CD8-positive, alpha-beta memory T cell (primary cell): ENCODE measurements around the gene TP63. TPM values are rescaled to one million over a fixed set of nuclear protein-coding genes. Genes with fewer than 3 reads are reported as not detected.

Experiments used
- CTCF ChIA-PET: fragments of 350-600 bp; sonication (Branson Sonifier 250); formaldehyde crosslinking; loops from one replicate; lab custom pipeline; 2021; ENCODE audit warnings: antibody characterized with exemption; lab: Charles Lee
- POLR2A ChIA-PET: fragments of 350-600 bp; sonication (Branson Sonifier 250); formaldehyde crosslinking; loops from one replicate; lab custom pipeline; 2021; ENCODE audit warnings: antibody characterized with exemption; lab: Charles Lee
- DNase-seq, 5 donors: peaks; one replicate each; pipeline versions ENCODE4 v3.0.0 to v3.0.0-alpha.2; 2020 to 2022; ENCODE audit warnings: mixed read lengths in 1 of 5
- H3K27ac ChIP-seq: one replicate; pipeline ENCODE4 v1.7.0; 2013; ENCODE audit warnings: low read depth, mild to moderate bottlenecking, low read length, moderate library complexity
- H3K27me3 ChIP-seq: 2 replicates; pipeline ENCODE4 v1.7.0; 2013; ENCODE audit warnings: low read length, mild to moderate bottlenecking; ENCODE audit not compliant: insufficient read depth, poor library complexity, severe bottlenecking
- H3K36me3 ChIP-seq: 2 replicates; pipeline ENCODE4 v1.7.0; 2013; ENCODE audit warnings: mild to moderate bottlenecking, low read length, moderate library complexity; ENCODE audit not compliant: insufficient read depth
- H3K4me1 ChIP-seq: 2 replicates; pipeline ENCODE4 v1.7.0; 2013; ENCODE audit warnings: mild to moderate bottlenecking, low read length, moderate library complexity; ENCODE audit not compliant: insufficient read depth
- H3K4me3 ChIP-seq: 2 replicates; pipeline ENCODE4 v1.7.0; 2013; ENCODE audit warnings: mild to moderate bottlenecking, low read length
- H3K9me3 ChIP-seq: 2 replicates; pipeline ENCODE4 v1.7.0; 2013; ENCODE audit warnings: mild to moderate bottlenecking, low read length
- H3K27ac Mint-ChIP-seq, 8 donors: one replicate each; pipeline ENCODE4 v1.8.0; 2020 to 2021; ENCODE audit warnings: mixed read lengths in 8 of 8, mild to moderate bottlenecking in 6 of 8, inconsistent platforms in 3 of 8, moderate library complexity in 3 of 8
- H3K27me3 Mint-ChIP-seq, 2 donors: one replicate each; pipeline ENCODE4 v1.8.0; 2020 to 2021; ENCODE audit warnings: mixed read lengths in 2 of 2, mild to moderate bottlenecking in 1 of 2, moderate library complexity in 1 of 2
- H3K36me3 Mint-ChIP-seq, 3 donors: one replicate each; pipeline ENCODE4 v1.8.0; 2020 to 2021; ENCODE audit warnings: mixed read lengths in 3 of 3, inconsistent platforms in 1 of 3, mild to moderate bottlenecking in 1 of 3
- H3K4me1 Mint-ChIP-seq, 3 donors: one replicate each; pipeline ENCODE4 v1.8.0; 2020 to 2021; ENCODE audit warnings: mixed read lengths in 3 of 3, inconsistent platforms in 1 of 3, mild to moderate bottlenecking in 1 of 3
- H3K4me3 Mint-ChIP-seq, 7 donors: one replicate each; pipeline ENCODE4 v1.8.0; 2020 to 2021; ENCODE audit warnings: mixed read lengths in 7 of 7, mild to moderate bottlenecking in 6 of 7, moderate library complexity in 4 of 7, inconsistent platforms in 2 of 7
- H3K9me3 Mint-ChIP-seq, 5 donors: one replicate each; pipeline ENCODE4 v1.8.0; 2020 to 2022; ENCODE audit warnings: mixed read lengths in 5 of 5, mild to moderate bottlenecking in 3 of 5, moderate library complexity in 2 of 5, inconsistent platforms in 1 of 5
- polyA plus RNA-seq: library from polyadenylated mRNA; unstranded; fragments of 300-500 nt; fragmentation: Illumina TruSeq; gene quantifications from one replicate; pipeline ENCODE4 v1.2.3, GENCODE V29; 2021
- total RNA-seq, 2 experiments: library from RNA; stranded (reverse); gene quantifications; one replicate each; pipeline ENCODE4 v1.2.3, GENCODE V29; 2021

The TP63 gene
- total and polyA plus RNA-seq, 3 experiments from 2014 or later, result 0.13 to 0.82 (median 0.31) TPM

GRCh38 chr3:189853906-189854305 lies 222.7 kb downstream of the TP63 start:
- DNase-seq, result no peak
- no peak overlapping the region for H3K4me3 ChIP-seq
- H3K27ac ChIP-seq, result no peak overlapping the region
- no peaks in the 10 kb centered on the region for H3K36me3 Mint-ChIP-seq
- H3K27ac Mint-ChIP-seq, result no peak overlapping the region
- no peaks in the 10 kb centered on the region for H3K4me1 Mint-ChIP-seq
- no peaks in the 10 kb centered on the region for H3K27me3 ChIP-seq
- ChIA-PET POLR2A (interaction anchor here (0.5 kb wide), 1 partner anchor 54 kb away, joined by 3 read pairs; no protein-coding TSS in a partner anchor), CTCF (no interaction called here)
- H3K9me3 Mint-ChIP-seq, result no peaks in the 10 kb centered on the region
- H3K36me3 ChIP-seq, result no peaks in the 10 kb centered on the region
- H3K9me3 ChIP-seq, result no peaks in the 10 kb centered on the region
- no peaks in the 10 kb centered on the region for H3K4me1 ChIP-seq
- H3K27me3 Mint-ChIP-seq, result peaks cover 0 to 3% of the 10 kb centered on the region in 2 donors
- H3K4me3 Mint-ChIP-seq, result no peak overlapping the region

GRCh38 chr3:189860296-189860695 lies 229.1 kb downstream of the TP63 start:
- Mint-ChIP-seq H3K4me3 (no peak overlapping the region), H3K36me3 (no peaks in the 10 kb centered on the region), H3K27me3 (peaks cover 0 to 3% of the 10 kb centered on the region in 2 donors), H3K9me3 (no peaks in the 10 kb centered on the region), H3K27ac (no peak overlapping the region), H3K4me1 (no peaks in the 10 kb centered on the region)
- DNase-seq, result no peak
- Histone ChIP-seq H3K27me3 (no peaks in the 10 kb centered on the region), H3K4me3 (no peak overlapping the region), H3K9me3 (no peaks in the 10 kb centered on the region), H3K36me3 (no peaks in the 10 kb centered on the region), H3K27ac (no peak overlapping the region), H3K4me1 (no peaks in the 10 kb centered on the region)
- CTCF ChIA-PET, result no interaction called here
- POLR2A ChIA-PET, result no interaction called here

GRCh38 chr3:189862385-189862998 lies 231.3 kb downstream of the TP63 start:
- no peak overlapping the region for H3K4me3 ChIP-seq

GRCh38 chr3:189863031-189863430 lies 231.8 kb downstream of the TP63 start:
- no peaks in the 10 kb centered on the region for H3K36me3 ChIP-seq
- no peak overlapping the region for H3K27ac Mint-ChIP-seq
- H3K4me1 ChIP-seq, result no peaks in the 10 kb centered on the region
- H3K9me3 Mint-ChIP-seq, result no peaks in the 10 kb centered on the region
- ChIA-PET CTCF (no interaction called here), POLR2A (no interaction called here)
- no peaks in the 10 kb centered on the region for H3K36me3 Mint-ChIP-seq
- no peak overlapping the region for H3K27ac ChIP-seq
- H3K9me3 ChIP-seq, result no peaks in the 10 kb centered on the region
- no peak overlapping the region for H3K4me3 Mint-ChIP-seq
- no peak for DNase-seq
- H3K4me1 Mint-ChIP-seq, result no peaks in the 10 kb centered on the region
- no peak overlapping the region for H3K4me3 ChIP-seq
- H3K27me3 ChIP-seq, result no peaks in the 10 kb centered on the region
- no peaks in the 10 kb centered on the region for H3K27me3 Mint-ChIP-seq

More at GRCh38 chr3:189862385-189862998, 231.3 kb downstream of the TP63 start:
- Mint-ChIP-seq H3K4me1 (no peaks in the 10 kb centered on the region), H3K36me3 (no peaks in the 10 kb centered on the region), H3K9me3 (no peaks in the 10 kb centered on the region), H3K27me3 (no peaks in the 10 kb centered on the region), H3K27ac (no peak overlapping the region), H3K4me3 (no peak overlapping the region)
- ChIA-PET POLR2A (no interaction called here), CTCF (no interaction called here)
- Histone ChIP-seq H3K9me3 (no peaks in the 10 kb centered on the region), H3K27ac (no peak overlapping the region), H3K36me3 (no peaks in the 10 kb centered on the region), H3K4me1 (no peaks in the 10 kb centered on the region), H3K27me3 (no peaks in the 10 kb centered on the region)
- no peak for DNase-seq

GRCh38 chr3:189868061-189868460 lies 236.9 kb downstream of the TP63 start:
- H3K4me1 Mint-ChIP-seq, result no peaks in the 10 kb centered on the region
- no peaks in the 10 kb centered on the region for H3K9me3 Mint-ChIP-seq
- ChIA-PET CTCF (no interaction called here), POLR2A (no interaction called here)
- Histone ChIP-seq H3K27me3 (no peaks in the 10 kb centered on the region), H3K27ac (no peak overlapping the region), H3K4me1 (no peaks in the 10 kb centered on the region), H3K36me3 (no peaks in the 10 kb centered on the region), H3K9me3 (no peaks in the 10 kb centered on the region), H3K4me3 (no peak overlapping the region)
- no peak overlapping the region for H3K4me3 Mint-ChIP-seq
- H3K27me3 Mint-ChIP-seq, result no peaks in the 10 kb centered on the region
- no peak for DNase-seq
- no peak overlapping the region for H3K27ac Mint-ChIP-seq
- peaks cover 0 to 2% (median 0%) of the 10 kb centered on the region in 3 donors for H3K36me3 Mint-ChIP-seq

GRCh38 chr3:189869165-189869564 lies 238.0 kb downstream of the TP63 start:
- Mint-ChIP-seq H3K36me3 (peaks cover 0 to 2% (median 0%) of the 10 kb centered on the region in 3 donors), H3K4me3 (no peak overlapping the region), H3K9me3 (no peaks in the 10 kb centered on the region), H3K27ac (no peak overlapping the region), H3K4me1 (no peaks in the 10 kb centered on the region), H3K27me3 (no peaks in the 10 kb centered on the region)
- H3K4me1 ChIP-seq, result no peaks in the 10 kb centered on the region
- ChIA-PET CTCF (no interaction called here), POLR2A (no interaction called here)
- no peak overlapping the region for H3K4me3 ChIP-seq
- H3K36me3 ChIP-seq, result no peaks in the 10 kb centered on the region
- no peak overlapping the region for H3K27ac ChIP-seq
- no peak for DNase-seq
- no peaks in the 10 kb centered on the region for H3K27me3 ChIP-seq
- H3K9me3 ChIP-seq, result no peaks in the 10 kb centered on the region

- ChIA-PET POLR2A (no interaction called here), CTCF (no interaction called here)
- no peak for DNase-seq
- Mint-ChIP-seq H3K9me3 (no peaks in the 10 kb centered on the region), H3K4me3 (no peak overlapping the region), H3K4me1 (no peaks in the 10 kb centered on the region), H3K27ac (no peak overlapping the region), H3K27me3 (no peaks in the 10 kb centered on the region), H3K36me3 (peaks cover 0 to 2% (median 0%) of the 10 kb centered on the region in 3 donors)
- no peaks in the 10 kb centered on the region for H3K36me3 ChIP-seq
- no peaks in the 10 kb centered on the region for H3K9me3 ChIP-seq
- H3K4me3 ChIP-seq, result no peak overlapping the region
- H3K27ac ChIP-seq, result no peak overlapping the region
- H3K4me1 ChIP-seq, result no peaks in the 10 kb centered on the region
- no peaks in the 10 kb centered on the region for H3K27me3 ChIP-seq
Observed at GRCh38 chr3:189871418-189871817, 240.2 kb downstream of the TP63 start.

- H3K27ac Mint-ChIP-seq, result no peak overlapping the region
- H3K27me3 ChIP-seq, result no peaks in the 10 kb centered on the region
- no peak for DNase-seq
- CTCF ChIA-PET, result no interaction called here
- H3K9me3 Mint-ChIP-seq, result no peaks in the 10 kb centered on the region
- H3K36me3 ChIP-seq, result no peaks in the 10 kb centered on the region
- no peaks in the 10 kb centered on the region for H3K4me1 ChIP-seq
- POLR2A ChIA-PET, result no interaction called here
- no peak overlapping the region for H3K4me3 ChIP-seq
- no peak overlapping the region for H3K27ac ChIP-seq
- H3K4me1 Mint-ChIP-seq, result no peaks in the 10 kb centered on the region
- H3K27me3 Mint-ChIP-seq, result no peaks in the 10 kb centered on the region
- H3K9me3 ChIP-seq, result no peaks in the 10 kb centered on the region
- H3K36me3 Mint-ChIP-seq, result no peaks in the 10 kb centered on the region
- no peak overlapping the region for H3K4me3 Mint-ChIP-seq
Observed at GRCh38 chr3:189883113-189883753, 252.0 kb downstream of the TP63 start.
